Measurements from ENCODE around the gene EFNB2.
A peak's percentile ranks its signal among the peaks of the same experiment; 100 is the strongest.

The EFNB2 gene

GRCh38 chr13:106464076-106464475, 71.4 kb downstream of the EFNB2 start:
- peak; percentile 82 for DNase-seq (ENCODE audit: low read depth)
- no peak overlapping the region for H3K4me3 ChIP-seq (ENCODE audit: control insufficient read depth, low read depth, low read length)
- TF ChIP-seq CTCF (IDR thresholded peaks at IDR 0.05; ENCODE audit: control insufficient read depth, insufficient read depth, low read depth, low read length, missing control alignments), result no peak

DNA sequence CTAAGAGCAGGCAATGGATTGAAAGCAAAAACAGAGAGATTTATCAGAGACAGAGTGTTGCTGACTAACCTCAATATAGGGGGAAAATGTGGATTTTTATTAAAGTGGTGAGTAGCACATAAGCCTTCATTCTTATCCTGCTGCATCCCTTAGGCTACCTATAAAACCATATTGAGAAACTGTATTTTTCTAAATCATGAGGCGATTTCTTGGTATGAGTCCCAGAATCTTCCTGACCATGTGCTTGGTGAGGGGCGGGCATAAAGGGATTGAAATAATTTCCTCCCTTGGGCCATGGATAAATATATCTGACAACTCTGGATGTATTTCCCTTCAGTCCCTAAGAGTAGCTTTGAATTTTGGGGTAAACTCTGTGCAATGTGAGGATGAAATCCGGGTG, 72.8 kb downstream of the EFNB2 start:
- no peak overlapping the region for H3K4me3 ChIP-seq (ENCODE audit: control insufficient read depth, low read depth, low read length)
- DNase-seq (ENCODE audit: low read depth), result peak; percentile 23
- no peak for TF ChIP-seq CTCF (IDR thresholded peaks at IDR 0.05; ENCODE audit: control insufficient read depth, insufficient read depth, low read depth, low read length, missing control alignments)

- no peak for TF ChIP-seq CTCF (IDR thresholded peaks at IDR 0.05; ENCODE audit: control insufficient read depth, insufficient read depth, low read depth, low read length, missing control alignments)
- peak; percentile 8 for DNase-seq (ENCODE audit: low read depth)
Measured at GRCh38 chr13:106455777-106456176, 79.7 kb downstream of the EFNB2 start.

GRCh38 chr13:106455190-106455589, 80.3 kb downstream of the EFNB2 start:
- no peak for DNase-seq (ENCODE audit: low read depth)
- TF ChIP-seq CTCF (IDR thresholded peaks at IDR 0.05; ENCODE audit: control insufficient read depth, insufficient read depth, low read depth, low read length, missing control alignments), result no peak
- H3K4me3 ChIP-seq (ENCODE audit: control insufficient read depth, low read depth, low read length), result no peak overlapping the region

More at GRCh38 chr13:106455777-106456176, 79.7 kb downstream of the EFNB2 start:
- no peak overlapping the region for H3K4me3 ChIP-seq (ENCODE audit: control insufficient read depth, low read depth, low read length)

- TF ChIP-seq CTCF (IDR thresholded peaks at IDR 0.05; ENCODE audit: control insufficient read depth, insufficient read depth, low read depth, low read length, missing control alignments), result no peak
- H3K4me3 ChIP-seq (ENCODE audit: control insufficient read depth, low read depth, low read length), result no peak overlapping the region
- no peak for DNase-seq (ENCODE audit: low read depth)
Measured at GRCh38 chr13:106453101-106453500, 82.4 kb downstream of the EFNB2 start.

DNA sequence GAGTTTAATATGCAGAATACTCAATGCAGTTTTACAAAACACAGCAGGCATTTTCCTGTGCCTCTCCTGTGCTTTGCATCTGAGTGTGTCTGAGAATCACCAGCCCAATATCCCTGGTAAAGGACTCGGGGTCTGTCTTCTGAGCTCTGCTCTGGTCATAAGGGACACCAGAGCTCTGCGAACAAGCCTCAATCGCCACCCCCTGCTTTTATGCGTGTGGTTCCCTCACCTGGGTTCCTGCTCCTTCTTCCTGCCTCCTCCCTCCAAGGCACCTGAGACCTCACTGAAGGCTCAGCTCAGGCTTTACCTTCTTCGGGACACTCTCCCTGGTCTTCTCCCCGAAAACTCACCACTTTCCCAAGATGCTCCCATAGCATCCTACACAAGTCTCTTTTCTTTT, 84.5 kb downstream of the EFNB2 start:
- no peak for TF ChIP-seq CTCF (IDR thresholded peaks at IDR 0.05; ENCODE audit: control insufficient read depth, insufficient read depth, low read depth, low read length, missing control alignments)
- DNase-seq (ENCODE audit: low read depth), result no peak
- no peak overlapping the region for H3K4me3 ChIP-seq (ENCODE audit: control insufficient read depth, low read depth, low read length)

GRCh38 chr13:106449096-106449495, 86.4 kb downstream of the EFNB2 start:
- no peak overlapping the region for H3K4me3 ChIP-seq (ENCODE audit: control insufficient read depth, low read depth, low read length)
- no peak for DNase-seq (ENCODE audit: low read depth)
- TF ChIP-seq CTCF (IDR thresholded peaks at IDR 0.05; ENCODE audit: control insufficient read depth, insufficient read depth, low read depth, low read length, missing control alignments), result no peak
